GM23338 (cell line): Measurements from ENCODE around the gene SEC24A.

Experiments used
- CREB1 ChIP-seq: fragments of 250-450 bp; sonication (Bioruptor Pico); IDR thresholded peaks from 2 replicates; pipeline ENCODE4 v1.5.0; 2020; ENCODE audit warnings: low read depth, mild to moderate bottlenecking, moderate library complexity
- EZH2 ChIP-seq: fragments of 200-600 bp; sonication (generic); IDR thresholded peaks from one replicate; pipeline ENCODE4 v1.8.0; 2017; ENCODE audit warnings: antibody characterized with exemption, mild to moderate bottlenecking, low read depth; ENCODE audit not compliant: unreplicated experiment
- EZH2phosphoT487 ChIP-seq: fragments of 200-600 bp; sonication (generic); IDR thresholded peaks from one replicate; pipeline ENCODE4 v1.8.1; 2018; ENCODE audit warnings: antibody characterized with exemption; ENCODE audit not compliant: unreplicated experiment
- JUNB ChIP-seq: IDR thresholded peaks from one replicate; pipeline ENCODE4 v1.6.1; 2016; ENCODE audit warnings: antibody characterized with exemption; ENCODE audit not compliant: unreplicated experiment
- NANOG ChIP-seq: IDR thresholded peaks from 2 replicates; pipeline ENCODE4 v1.6.1; 2016; ENCODE audit warnings: antibody characterized with exemption, borderline replicate concordance
- POLR2AphosphoS5 ChIP-seq: IDR thresholded peaks from 2 replicates; pipeline ENCODE4 v1.6.1; 2016; ENCODE audit warnings: antibody characterized with exemption, low read depth
- STAT1 ChIP-seq: IDR thresholded peaks from one replicate; pipeline ENCODE4 v1.6.1; 2016; ENCODE audit warnings: antibody characterized with exemption; ENCODE audit not compliant: unreplicated experiment
- ZNF331 ChIP-seq: fragments of 250-450 bp; sonication (Bioruptor Pico); IDR thresholded peaks from 2 replicates; pipeline ENCODE4 v1.5.0; 2020; ENCODE audit warnings: low read depth, mild to moderate bottlenecking, moderate library complexity
- TF ChIP-seq, protein P1 (sequence below), 2 experiments: fragments of 200-600 bp in 1 of 2; sonication (generic) in 1 of 2; conservative IDR thresholded peaks; 2 replicates each; pipeline versions ENCODE4 v1.5.1 to v1.6.1; 2016 to 2017; ENCODE audit warnings: antibody characterized with exemption in 2 of 2, low read depth in 2 of 2, mild to moderate bottlenecking in 2 of 2, moderate library complexity in 1 of 2
- TF ChIP-seq, protein P2 (sequence below): IDR thresholded peaks from 2 replicates; pipeline ENCODE4 v1.6.1; 2016; ENCODE audit warnings: antibody characterized with exemption
- TF ChIP-seq, protein P3 (sequence below): IDR thresholded peaks from one replicate; pipeline ENCODE4 v1.6.1; 2018; ENCODE audit warnings: antibody characterized with exemption; ENCODE audit not compliant: unreplicated experiment
- TF ChIP-seq, protein P4 (sequence below): fragments of 250-450 bp; sonication (Bioruptor Pico); IDR thresholded peaks from 2 replicates; pipeline ENCODE4 v1.5.0; 2020; ENCODE audit warnings: mild to moderate bottlenecking, moderate library complexity

DNA sequence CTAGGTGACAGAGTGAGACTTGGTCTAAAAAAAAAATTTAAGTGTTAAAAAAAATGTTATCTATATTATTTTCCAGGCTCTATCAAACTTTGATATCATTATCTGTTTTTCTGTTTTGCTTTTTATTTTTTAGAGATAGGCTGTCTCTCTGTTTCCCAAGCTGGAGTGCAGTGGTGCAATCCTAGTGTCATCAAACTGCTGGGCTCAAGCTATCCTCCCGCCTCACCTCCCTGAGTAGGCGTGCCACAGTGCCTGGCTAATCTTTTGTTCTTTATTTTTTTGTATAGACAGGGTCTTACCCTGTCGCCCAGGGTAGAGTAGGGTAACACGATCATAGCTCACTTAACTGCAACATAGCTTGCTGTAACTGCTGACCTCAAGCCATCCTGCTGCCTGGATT is 14.4 kb downstream of the SEC24A start:
- TF ChIP-seq, protein P1, sequence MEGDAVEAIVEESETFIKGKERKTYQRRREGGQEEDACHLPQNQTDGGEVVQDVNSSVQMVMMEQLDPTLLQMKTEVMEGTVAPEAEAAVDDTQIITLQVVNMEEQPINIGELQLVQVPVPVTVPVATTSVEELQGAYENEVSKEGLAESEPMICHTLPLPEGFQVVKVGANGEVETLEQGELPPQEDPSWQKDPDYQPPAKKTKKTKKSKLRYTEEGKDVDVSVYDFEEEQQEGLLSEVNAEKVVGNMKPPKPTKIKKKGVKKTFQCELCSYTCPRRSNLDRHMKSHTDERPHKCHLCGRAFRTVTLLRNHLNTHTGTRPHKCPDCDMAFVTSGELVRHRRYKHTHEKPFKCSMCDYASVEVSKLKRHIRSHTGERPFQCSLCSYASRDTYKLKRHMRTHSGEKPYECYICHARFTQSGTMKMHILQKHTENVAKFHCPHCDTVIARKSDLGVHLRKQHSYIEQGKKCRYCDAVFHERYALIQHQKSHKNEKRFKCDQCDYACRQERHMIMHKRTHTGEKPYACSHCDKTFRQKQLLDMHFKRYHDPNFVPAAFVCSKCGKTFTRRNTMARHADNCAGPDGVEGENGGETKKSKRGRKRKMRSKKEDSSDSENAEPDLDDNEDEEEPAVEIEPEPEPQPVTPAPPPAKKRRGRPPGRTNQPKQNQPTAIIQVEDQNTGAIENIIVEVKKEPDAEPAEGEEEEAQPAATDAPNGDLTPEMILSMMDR (conservative IDR thresholded peaks at IDR 0.05; ENCODE audit: low read depth in 2 of 2): no peak
- TF ChIP-seq POLR2AphosphoS5 (no peak), EZH2 (no peak), STAT1 (no peak), JUNB (no peak), CREB1 (CRISPR knock-in tag) (no peak), EZH2phosphoT487 (no peak), ZNF331 (CRISPR knock-in tag) (no peak), NANOG (no peak)
- TF ChIP-seq, protein P2, sequence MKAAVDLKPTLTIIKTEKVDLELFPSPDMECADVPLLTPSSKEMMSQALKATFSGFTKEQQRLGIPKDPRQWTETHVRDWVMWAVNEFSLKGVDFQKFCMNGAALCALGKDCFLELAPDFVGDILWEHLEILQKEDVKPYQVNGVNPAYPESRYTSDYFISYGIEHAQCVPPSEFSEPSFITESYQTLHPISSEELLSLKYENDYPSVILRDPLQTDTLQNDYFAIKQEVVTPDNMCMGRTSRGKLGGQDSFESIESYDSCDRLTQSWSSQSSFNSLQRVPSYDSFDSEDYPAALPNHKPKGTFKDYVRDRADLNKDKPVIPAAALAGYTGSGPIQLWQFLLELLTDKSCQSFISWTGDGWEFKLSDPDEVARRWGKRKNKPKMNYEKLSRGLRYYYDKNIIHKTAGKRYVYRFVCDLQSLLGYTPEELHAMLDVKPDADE: no peak
- TF ChIP-seq, protein P3, sequence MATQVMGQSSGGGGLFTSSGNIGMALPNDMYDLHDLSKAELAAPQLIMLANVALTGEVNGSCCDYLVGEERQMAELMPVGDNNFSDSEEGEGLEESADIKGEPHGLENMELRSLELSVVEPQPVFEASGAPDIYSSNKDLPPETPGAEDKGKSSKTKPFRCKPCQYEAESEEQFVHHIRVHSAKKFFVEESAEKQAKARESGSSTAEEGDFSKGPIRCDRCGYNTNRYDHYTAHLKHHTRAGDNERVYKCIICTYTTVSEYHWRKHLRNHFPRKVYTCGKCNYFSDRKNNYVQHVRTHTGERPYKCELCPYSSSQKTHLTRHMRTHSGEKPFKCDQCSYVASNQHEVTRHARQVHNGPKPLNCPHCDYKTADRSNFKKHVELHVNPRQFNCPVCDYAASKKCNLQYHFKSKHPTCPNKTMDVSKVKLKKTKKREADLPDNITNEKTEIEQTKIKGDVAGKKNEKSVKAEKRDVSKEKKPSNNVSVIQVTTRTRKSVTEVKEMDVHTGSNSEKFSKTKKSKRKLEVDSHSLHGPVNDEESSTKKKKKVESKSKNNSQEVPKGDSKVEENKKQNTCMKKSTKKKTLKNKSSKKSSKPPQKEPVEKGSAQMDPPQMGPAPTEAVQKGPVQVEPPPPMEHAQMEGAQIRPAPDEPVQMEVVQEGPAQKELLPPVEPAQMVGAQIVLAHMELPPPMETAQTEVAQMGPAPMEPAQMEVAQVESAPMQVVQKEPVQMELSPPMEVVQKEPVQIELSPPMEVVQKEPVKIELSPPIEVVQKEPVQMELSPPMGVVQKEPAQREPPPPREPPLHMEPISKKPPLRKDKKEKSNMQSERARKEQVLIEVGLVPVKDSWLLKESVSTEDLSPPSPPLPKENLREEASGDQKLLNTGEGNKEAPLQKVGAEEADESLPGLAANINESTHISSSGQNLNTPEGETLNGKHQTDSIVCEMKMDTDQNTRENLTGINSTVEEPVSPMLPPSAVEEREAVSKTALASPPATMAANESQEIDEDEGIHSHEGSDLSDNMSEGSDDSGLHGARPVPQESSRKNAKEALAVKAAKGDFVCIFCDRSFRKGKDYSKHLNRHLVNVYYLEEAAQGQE: no peak
- TF ChIP-seq, protein P4, sequence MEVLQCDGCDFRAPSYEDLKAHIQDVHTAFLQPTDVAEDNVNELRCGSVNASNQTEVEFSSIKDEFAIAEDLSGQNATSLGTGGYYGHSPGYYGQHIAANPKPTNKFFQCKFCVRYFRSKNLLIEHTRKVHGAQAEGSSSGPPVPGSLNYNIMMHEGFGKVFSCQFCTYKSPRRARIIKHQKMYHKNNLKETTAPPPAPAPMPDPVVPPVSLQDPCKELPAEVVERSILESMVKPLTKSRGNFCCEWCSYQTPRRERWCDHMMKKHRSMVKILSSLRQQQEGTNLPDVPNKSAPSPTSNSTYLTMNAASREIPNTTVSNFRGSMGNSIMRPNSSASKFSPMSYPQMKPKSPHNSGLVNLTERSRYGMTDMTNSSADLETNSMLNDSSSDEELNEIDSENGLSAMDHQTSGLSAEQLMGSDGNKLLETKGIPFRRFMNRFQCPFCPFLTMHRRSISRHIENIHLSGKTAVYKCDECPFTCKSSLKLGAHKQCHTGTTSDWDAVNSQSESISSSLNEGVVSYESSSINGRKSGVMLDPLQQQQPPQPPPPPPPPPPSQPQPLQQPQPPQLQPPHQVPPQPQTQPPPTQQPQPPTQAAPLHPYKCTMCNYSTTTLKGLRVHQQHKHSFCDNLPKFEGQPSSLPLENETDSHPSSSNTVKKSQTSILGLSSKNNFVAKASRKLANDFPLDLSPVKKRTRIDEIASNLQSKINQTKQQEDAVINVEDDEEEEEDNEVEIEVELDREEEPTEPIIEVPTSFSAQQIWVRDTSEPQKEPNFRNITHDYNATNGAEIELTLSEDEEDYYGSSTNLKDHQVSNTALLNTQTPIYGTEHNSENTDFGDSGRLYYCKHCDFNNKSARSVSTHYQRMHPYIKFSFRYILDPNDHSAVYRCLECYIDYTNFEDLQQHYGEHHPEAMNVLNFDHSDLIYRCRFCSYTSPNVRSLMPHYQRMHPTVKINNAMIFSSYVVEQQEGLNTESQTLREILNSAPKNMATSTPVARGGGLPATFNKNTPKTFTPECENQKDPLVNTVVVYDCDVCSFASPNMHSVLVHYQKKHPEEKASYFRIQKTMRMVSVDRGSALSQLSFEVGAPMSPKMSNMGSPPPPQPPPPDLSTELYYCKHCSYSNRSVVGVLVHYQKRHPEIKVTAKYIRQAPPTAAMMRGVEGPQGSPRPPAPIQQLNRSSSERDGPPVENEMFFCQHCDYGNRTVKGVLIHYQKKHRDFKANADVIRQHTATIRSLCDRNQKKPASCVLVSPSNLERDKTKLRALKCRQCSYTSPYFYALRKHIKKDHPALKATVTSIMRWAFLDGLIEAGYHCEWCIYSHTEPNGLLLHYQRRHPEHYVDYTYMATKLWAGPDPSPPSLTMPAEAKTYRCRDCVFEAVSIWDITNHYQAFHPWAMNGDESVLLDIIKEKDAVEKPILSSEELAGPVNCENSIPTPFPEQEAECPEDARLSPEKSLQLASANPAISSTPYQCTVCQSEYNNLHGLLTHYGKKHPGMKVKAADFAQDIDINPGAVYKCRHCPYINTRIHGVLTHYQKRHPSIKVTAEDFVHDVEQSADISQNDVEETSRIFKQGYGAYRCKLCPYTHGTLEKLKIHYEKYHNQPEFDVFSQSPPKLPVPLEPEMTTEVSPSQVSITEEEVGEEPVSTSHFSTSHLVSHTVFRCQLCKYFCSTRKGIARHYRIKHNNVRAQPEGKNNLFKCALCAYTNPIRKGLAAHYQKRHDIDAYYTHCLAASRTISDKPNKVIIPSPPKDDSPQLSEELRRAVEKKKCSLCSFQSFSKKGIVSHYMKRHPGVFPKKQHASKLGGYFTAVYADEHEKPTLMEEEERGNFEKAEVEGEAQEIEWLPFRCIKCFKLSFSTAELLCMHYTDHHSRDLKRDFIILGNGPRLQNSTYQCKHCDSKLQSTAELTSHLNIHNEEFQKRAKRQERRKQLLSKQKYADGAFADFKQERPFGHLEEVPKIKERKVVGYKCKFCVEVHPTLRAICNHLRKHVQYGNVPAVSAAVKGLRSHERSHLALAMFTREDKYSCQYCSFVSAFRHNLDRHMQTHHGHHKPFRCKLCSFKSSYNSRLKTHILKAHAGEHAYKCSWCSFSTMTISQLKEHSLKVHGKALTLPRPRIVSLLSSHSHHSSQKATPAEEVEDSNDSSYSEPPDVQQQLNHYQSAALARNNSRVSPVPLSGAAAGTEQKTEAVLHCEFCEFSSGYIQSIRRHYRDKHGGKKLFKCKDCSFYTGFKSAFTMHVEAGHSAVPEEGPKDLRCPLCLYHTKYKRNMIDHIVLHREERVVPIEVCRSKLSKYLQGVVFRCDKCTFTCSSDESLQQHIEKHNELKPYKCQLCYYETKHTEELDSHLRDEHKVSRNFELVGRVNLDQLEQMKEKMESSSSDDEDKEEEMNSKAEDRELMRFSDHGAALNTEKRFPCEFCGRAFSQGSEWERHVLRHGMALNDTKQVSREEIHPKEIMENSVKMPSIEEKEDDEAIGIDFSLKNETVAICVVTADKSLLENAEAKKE (CRISPR knock-in tag): no peak
